Astrocyte (in vitro differentiated cells and primary cell): ENCODE data around the gene IGF1R. TPM values are rescaled to one million over a fixed set of nuclear protein-coding genes. Genes with fewer than 3 reads are reported as not detected.

Experiments
- DNase-seq: peaks from one replicate; pipeline ENCODE4 v3.0.0-alpha.2; 2010; ENCODE audit warnings: low read depth
- FAIRE-seq: peaks from 2 replicates; lab custom pipeline; 2011; peaks lifted over from hg19 to GRCh38; lab: Jason Lieb, UNC
- H2AFZ ChIP-seq: 2 replicates; pipeline ENCODE4 v1.6.0; 2012; ENCODE audit warnings: low read depth, low read length, inconsistent platforms
- H3K27ac ChIP-seq: 2 replicates; pipeline ENCODE4 v1.5.1; 2011; ENCODE audit warnings: low read depth, low read length, inconsistent platforms
- H3K27me3 ChIP-seq: 2 replicates; pipeline ENCODE4 v1.6.0; 2011; ENCODE audit warnings: low read length, inconsistent platforms; ENCODE audit not compliant: insufficient read depth
- H3K36me3 ChIP-seq: 2 replicates; pipeline ENCODE4 v1.5.1; 2011; ENCODE audit warnings: low read length, inconsistent platforms; ENCODE audit not compliant: insufficient read depth
- H3K4me1 ChIP-seq: 2 replicates; pipeline ENCODE4 v1.5.1; 2011; ENCODE audit warnings: low read length, inconsistent platforms; ENCODE audit not compliant: insufficient read depth
- H3K4me2 ChIP-seq: 2 replicates; pipeline ENCODE4 v1.6.0; 2012; ENCODE audit warnings: low read length, inconsistent platforms
- H3K4me3 ChIP-seq: 2 replicates; pipeline ENCODE4 v1.5.1; 2011; ENCODE audit warnings: low read depth, mild to moderate bottlenecking, low read length, inconsistent platforms; ENCODE audit not compliant: insufficient read depth
- H3K79me2 ChIP-seq: 2 replicates; pipeline ENCODE4 v1.6.0; 2012; ENCODE audit warnings: mild to moderate bottlenecking, low read length, inconsistent platforms; ENCODE audit not compliant: insufficient read depth
- H3K9ac ChIP-seq: 2 replicates; pipeline ENCODE4 v1.6.0; 2012; ENCODE audit warnings: mild to moderate bottlenecking, low read length, inconsistent platforms
- H3K9me3 ChIP-seq: 2 replicates; pipeline ENCODE4 v1.5.1; 2012; ENCODE audit warnings: low read depth, mild to moderate bottlenecking, low read length, inconsistent platforms; ENCODE audit not compliant: insufficient read depth
- H4K20me1 ChIP-seq: 2 replicates; pipeline ENCODE4 v1.6.0; 2012; ENCODE audit warnings: low read length, inconsistent platforms; ENCODE audit not compliant: insufficient read depth
- H3K27ac Mint-ChIP-seq: one replicate; pipeline ENCODE4 v1.8.0; 2021; ENCODE audit warnings: mild to moderate bottlenecking, mixed read lengths; ENCODE audit not compliant: unreplicated experiment
- H3K27me3 Mint-ChIP-seq: one replicate; pipeline ENCODE4 v1.8.0; 2021; ENCODE audit warnings: low read depth, mixed read lengths; ENCODE audit not compliant: unreplicated experiment
- H3K36me3 Mint-ChIP-seq: one replicate; pipeline ENCODE4 v1.8.0; 2021; ENCODE audit warnings: low read depth, mixed read lengths; ENCODE audit not compliant: unreplicated experiment
- H3K4me1 Mint-ChIP-seq: one replicate; pipeline ENCODE4 v1.8.0; 2021; ENCODE audit warnings: low read depth, mixed read lengths; ENCODE audit not compliant: unreplicated experiment
- H3K4me3 Mint-ChIP-seq: one replicate; pipeline ENCODE4 v1.8.0; 2021; ENCODE audit warnings: mild to moderate bottlenecking, moderate library complexity, mixed read lengths; ENCODE audit not compliant: unreplicated experiment
- H3K9me3 Mint-ChIP-seq: one replicate; pipeline ENCODE4 v1.8.0; 2021; ENCODE audit warnings: mild to moderate bottlenecking, mixed read lengths; ENCODE audit not compliant: unreplicated experiment
- EZH2 ChIP-seq: IDR thresholded peaks from 2 replicates; pipeline ENCODE4 v1.6.1; 2012; ENCODE audit warnings: mild to moderate bottlenecking, low read length, inconsistent platforms; ENCODE audit not compliant: insufficient read depth
- total RNA-seq: library from RNA; stranded (reverse); gene quantifications from 2 replicates; pipeline ENCODE4 v1.2.1, GENCODE V29; 2021
- TF ChIP-seq, protein P1 (sequence below): IDR thresholded peaks from 2 replicates; pipeline ENCODE4 v1.5.1; 2011; ENCODE audit warnings: low read depth, mild to moderate bottlenecking, inconsistent platforms, low read length, moderate library complexity; ENCODE audit not compliant: insufficient read depth

Gene IGF1R
- total RNA-seq, 1 donor from 2014 or later = 270 TPM

- H3K27ac ChIP-seq = peak overlapping the region; percentile 71
- Mint-ChIP-seq H3K4me1 (peaks cover 81% of the 10 kb centered on the region), H3K27ac (peak overlapping the region; percentile 92), H3K4me3 (peak overlapping the region; percentile 90), H3K27me3 (no peaks in the 10 kb centered on the region), H3K36me3 (no peaks in the 10 kb centered on the region), H3K9me3 (no peaks in the 10 kb centered on the region)
- H3K4me2 ChIP-seq = peak overlapping the region; percentile 95
- peak overlapping the region; percentile 88 for H3K9ac ChIP-seq
- no peak overlapping the region for H2AFZ ChIP-seq
- H3K9me3 ChIP-seq = no peaks in the 10 kb centered on the region
- peak; percentile 92 for DNase-seq
- FAIRE-seq = no peak
- peaks cover 66% of the 10 kb centered on the region for H3K4me1 ChIP-seq
- no peaks in the 10 kb centered on the region for H3K27me3 ChIP-seq
- H3K4me3 ChIP-seq = peak overlapping the region; percentile 72
- H3K36me3 ChIP-seq = no peaks in the 10 kb centered on the region
- TF ChIP-seq EZH2 = no peak
- TF ChIP-seq, protein P1, sequence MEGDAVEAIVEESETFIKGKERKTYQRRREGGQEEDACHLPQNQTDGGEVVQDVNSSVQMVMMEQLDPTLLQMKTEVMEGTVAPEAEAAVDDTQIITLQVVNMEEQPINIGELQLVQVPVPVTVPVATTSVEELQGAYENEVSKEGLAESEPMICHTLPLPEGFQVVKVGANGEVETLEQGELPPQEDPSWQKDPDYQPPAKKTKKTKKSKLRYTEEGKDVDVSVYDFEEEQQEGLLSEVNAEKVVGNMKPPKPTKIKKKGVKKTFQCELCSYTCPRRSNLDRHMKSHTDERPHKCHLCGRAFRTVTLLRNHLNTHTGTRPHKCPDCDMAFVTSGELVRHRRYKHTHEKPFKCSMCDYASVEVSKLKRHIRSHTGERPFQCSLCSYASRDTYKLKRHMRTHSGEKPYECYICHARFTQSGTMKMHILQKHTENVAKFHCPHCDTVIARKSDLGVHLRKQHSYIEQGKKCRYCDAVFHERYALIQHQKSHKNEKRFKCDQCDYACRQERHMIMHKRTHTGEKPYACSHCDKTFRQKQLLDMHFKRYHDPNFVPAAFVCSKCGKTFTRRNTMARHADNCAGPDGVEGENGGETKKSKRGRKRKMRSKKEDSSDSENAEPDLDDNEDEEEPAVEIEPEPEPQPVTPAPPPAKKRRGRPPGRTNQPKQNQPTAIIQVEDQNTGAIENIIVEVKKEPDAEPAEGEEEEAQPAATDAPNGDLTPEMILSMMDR = no peak
- peaks cover 92% of the 10 kb centered on the region for H3K79me2 ChIP-seq
- peaks cover 43% of the 10 kb centered on the region for H4K20me1 ChIP-seq
Measured at GRCh38 chr15:98853161-98853560, 204.8 kb downstream of the IGF1R start.

GRCh38 chr15:98853617-98854420 lies 205.5 kb downstream of the IGF1R start:
- Mint-ChIP-seq H3K4me3 (peak overlapping the region; percentile 90), H3K9me3 (no peaks in the 10 kb centered on the region), H3K4me1 (peaks cover 83% of the 10 kb centered on the region), H3K27ac (peak overlapping the region; percentile 92), H3K27me3 (no peaks in the 10 kb centered on the region), H3K36me3 (no peaks in the 10 kb centered on the region)
- no peaks in the 10 kb centered on the region for H3K27me3 ChIP-seq
- H3K9me3 ChIP-seq = no peaks in the 10 kb centered on the region
- H3K9ac ChIP-seq = peak overlapping the region; percentile 88
- H3K27ac ChIP-seq = peak overlapping the region; percentile 71
- H3K36me3 ChIP-seq = no peaks in the 10 kb centered on the region
- no peak overlapping the region for H3K4me3 ChIP-seq
- DNase-seq (no peak), FAIRE-seq (no peak)
- H3K79me2 ChIP-seq = peaks cover 92% of the 10 kb centered on the region
- H3K4me1 ChIP-seq = peaks cover 72% of the 10 kb centered on the region
- H4K20me1 ChIP-seq = peaks cover 37% of the 10 kb centered on the region
- no peak for TF ChIP-seq EZH2
- TF ChIP-seq, protein P1 = no peak
- H3K4me2 ChIP-seq = peak overlapping the region; percentile 95
- no peak overlapping the region for H2AFZ ChIP-seq

- Histone ChIP-seq H3K9me3 (no peaks in the 10 kb centered on the region), H3K4me3 (no peak overlapping the region), H3K27me3 (no peaks in the 10 kb centered on the region), H3K9ac (peak overlapping the region; percentile 88), H3K4me1 (peaks cover 72% of the 10 kb centered on the region), H3K79me2 (peaks cover 92% of the 10 kb centered on the region), H2AFZ (no peak overlapping the region), H4K20me1 (peaks cover 31% of the 10 kb centered on the region), H3K4me2 (peak overlapping the region; percentile 95), H3K36me3 (no peaks in the 10 kb centered on the region), H3K27ac (peak overlapping the region; percentile 71)
- no peak for FAIRE-seq
- H3K4me3 Mint-ChIP-seq = peak overlapping the region; percentile 90
- no peaks in the 10 kb centered on the region for H3K9me3 Mint-ChIP-seq
- TF ChIP-seq, protein P1 = no peak
- TF ChIP-seq EZH2 = no peak
- peaks cover 86% of the 10 kb centered on the region for H3K4me1 Mint-ChIP-seq
- H3K36me3 Mint-ChIP-seq = no peaks in the 10 kb centered on the region
- peak overlapping the region; percentile 92 for H3K27ac Mint-ChIP-seq
- H3K27me3 Mint-ChIP-seq = no peaks in the 10 kb centered on the region
- DNase-seq = no peak
Measured at GRCh38 chr15:98854496-98854895, 206.2 kb downstream of the IGF1R start.
